Tibial nerve (tissue), 4 donors: ENCODE measurements around the gene GNAT1. TPM values are rescaled to one million over a fixed set of nuclear protein-coding genes. Genes with fewer than 3 reads are reported as not detected.

Experiments used
- DNase-seq, 2 donors: peaks; one replicate each; pipeline ENCODE4 v3.0.0-alpha.2; 2019; ENCODE audit warnings: low spot score in 2 of 2
- H3K27ac ChIP-seq, 4 donors: fragments of 200-600 bp; sonication (generic) in 3 of 4; one replicate each; pipeline ENCODE4 v1.5.1; 2017 to 2019; ENCODE audit warnings: mild to moderate bottlenecking in 1 of 4
- H3K27me3 ChIP-seq, 2 donors: fragments of 200-600 bp; sonication (generic) in 1 of 2; one replicate each; pipeline versions ENCODE4 v1.5.1 to v1.6.0; 2017 to 2019
- H3K36me3 ChIP-seq, 3 donors: fragments of 200-600 bp; sonication (generic); one replicate each; pipeline ENCODE4 v1.5.1; 2018 to 2019
- H3K4me1 ChIP-seq, 4 donors: fragments of 200-600 bp; sonication (generic) in 3 of 4; one replicate each; pipeline ENCODE4 v1.5.1; 2017 to 2019
- H3K4me3 ChIP-seq, 4 donors: fragments of 200-600 bp; sonication (generic) in 3 of 4; one replicate each; pipeline ENCODE4 v1.5.1; 2017 to 2019; ENCODE audit warnings: mild to moderate bottlenecking in 1 of 4, moderate library complexity in 1 of 4
- H3K9me3 ChIP-seq, 4 donors: fragments of 200-600 bp; sonication (generic) in 3 of 4; one replicate each; pipeline ENCODE4 v1.5.1; 2017 to 2019
- CTCF ChIP-seq, 5 experiments: fragments of 200-600 bp in 3 of 5; fragments of 450-650 bp in 2 of 5; sonication (generic) in 3 of 5; IDR thresholded peaks; one replicate each; pipeline ENCODE4 v1.5.1; 2016 to 2019; ENCODE audit warnings: antibody characterized with exemption in 5 of 5, mild to moderate bottlenecking in 3 of 5, moderate library complexity in 2 of 5
- EP300 ChIP-seq, 2 donors: sonication (generic); formaldehyde crosslinking; IDR thresholded peaks; one replicate each; pipeline ENCODE4 v1.6.1; 2017; ENCODE audit warnings: antibody characterized with exemption in 2 of 2, mild to moderate bottlenecking in 1 of 2
- POLR2A ChIP-seq, 2 donors: fragments of 450-650 bp; IDR thresholded peaks; one replicate each; pipeline ENCODE4 v1.6.1; 2017; ENCODE audit warnings: antibody characterized with exemption in 2 of 2, mild to moderate bottlenecking in 2 of 2, moderate library complexity in 2 of 2
- WGBS, 2 donors: methylation state at CpG; one replicate each; pipeline ENCODE4 v1.1.5; 2018; 5-methylcytosine and 5-hydroxymethylcytosine counted together
- total RNA-seq, 4 donors: library from RNA; depleted of rRNA; stranded (reverse); fragments of >200 nt; gene quantifications; one replicate each; pipeline ENCODE4 v1.1.0, GENCODE V29; 2016

GNAT1 gene
- total RNA-seq, 4 donors from 2014 or later = not detected

- Histone ChIP-seq H3K4me1 (peaks cover 0 to 82% (median 22%) of the 10 kb centered on the region in 4 donors), H3K9me3 (no peaks in the 10 kb centered on the region), H3K27ac (peak overlapping the region in 3 of 4 donors; percentile 4 to 59 (median 19)), H3K36me3 (no peaks in the 10 kb centered on the region), H3K4me3 (no peak overlapping the region), H3K27me3 (peaks cover 0 to 24% of the 10 kb centered on the region in 2 donors)
- WGBS, 2 donors = 76 to 77% methylated on average over 11 to 12 of the region's 12 CpGs
- TF ChIP-seq CTCF (IDR thresholded peaks at IDR 0.05) (no peak), POLR2A (IDR thresholded peaks at IDR 0.05) (no peak), EP300 (IDR thresholded peaks at IDR 0.05) (no peak)
- no peak for DNase-seq
These were observed 33.4 kb upstream of the GNAT1 start for GRCh38 chr3:50157827-50158529.

GRCh38 chr3:50158530-50159146 lies 32.8 kb upstream of the GNAT1 start:
- WGBS, 2 donors = 66 to 84% methylated on average over 10 of the region's 10 CpGs
- Histone ChIP-seq H3K36me3 (no peaks in the 10 kb centered on the region), H3K4me1 (peaks cover 0 to 89% (median 22%) of the 10 kb centered on the region in 4 donors), H3K4me3 (no peak overlapping the region), H3K27ac (peak overlapping the region in 2 of 4 donors; percentile 52 to 83), H3K27me3 (peaks cover 0 to 24% of the 10 kb centered on the region in 2 donors), H3K9me3 (no peaks in the 10 kb centered on the region)
- no peak for TF ChIP-seq CTCF (IDR thresholded peaks at IDR 0.05)
- no peak for TF ChIP-seq POLR2A (IDR thresholded peaks at IDR 0.05)
- TF ChIP-seq EP300 (IDR thresholded peaks at IDR 0.05) = no peak
- no peak for DNase-seq

- Histone ChIP-seq H3K4me3 (no peak overlapping the region), H3K9me3 (no peaks in the 10 kb centered on the region), H3K36me3 (no peaks in the 10 kb centered on the region), H3K27ac (peak overlapping the region in 3 of 4 donors; percentile 28 to 83 (median 77)), H3K27me3 (peaks cover 0 to 22% of the 10 kb centered on the region in 2 donors), H3K4me1 (peaks cover 0 to 98% (median 35%) of the 10 kb centered on the region in 4 donors)
- 41 to 49% methylated on average over 2 to 5 of the region's 7 CpGs for WGBS, 2 donors
- DNase-seq = no peak
- TF ChIP-seq CTCF (IDR thresholded peaks at IDR 0.05) (no peak), EP300 (IDR thresholded peaks at IDR 0.05) (no peak), POLR2A (IDR thresholded peaks at IDR 0.05) (no peak)
These were observed 30.8 kb upstream of the GNAT1 start for GRCh38 chr3:50160561-50160983.

GRCh38 chr3:50161320-50161719 lies 30.1 kb upstream of the GNAT1 start:
- no peak for DNase-seq
- Histone ChIP-seq H3K4me1 (peaks cover 0 to 98% (median 37%) of the 10 kb centered on the region in 4 donors), H3K27ac (peak overlapping the region; percentile 25 to 83 (median 52)), H3K27me3 (peaks cover 0 to 14% of the 10 kb centered on the region in 2 donors), H3K9me3 (no peaks in the 10 kb centered on the region), H3K36me3 (no peaks in the 10 kb centered on the region), H3K4me3 (no peak overlapping the region)
- TF ChIP-seq CTCF (IDR thresholded peaks at IDR 0.05) (no peak), POLR2A (IDR thresholded peaks at IDR 0.05) (no peak), EP300 (IDR thresholded peaks at IDR 0.05) (no peak)
- 58 to 60% methylated on average over 12 of the region's 13 CpGs for WGBS, 2 donors
